ENCODE data around the gene SLC38A10. TPM values are rescaled to one million over a fixed set of nuclear protein-coding genes. Genes with fewer than 3 reads are reported as not detected.

SLC38A10 gene
- total RNA-seq, 6 donors from 2014 or later = 90.6 to 208 (median 110) TPM

DNA sequence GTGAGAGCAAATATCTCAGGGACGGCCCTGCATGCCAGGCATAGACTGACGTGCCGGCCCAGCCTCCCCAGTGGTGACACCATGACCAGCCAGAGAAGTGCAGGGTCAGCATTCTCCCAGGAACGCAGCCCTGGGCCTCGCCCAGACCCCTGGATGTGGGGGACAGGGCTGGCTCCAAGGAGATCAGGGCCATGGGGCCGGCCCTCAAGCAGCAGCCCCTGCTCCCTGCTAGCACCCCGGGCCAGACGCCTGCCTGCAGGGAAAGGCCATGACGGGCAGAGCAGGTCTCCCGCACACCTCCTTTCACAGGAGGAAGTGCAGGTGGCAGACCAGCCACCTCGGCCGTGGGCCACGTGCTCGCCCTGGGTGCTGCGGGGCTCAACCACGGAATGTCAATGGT lies 46.5 kb downstream of the SLC38A10 start:
- WGBS, 2 donors = 86 to 95% methylated on average over 7 to 16 of the region's 16 CpGs
- no peaks in the 10 kb centered on the region for H3K4me1 ChIP-seq
- H3K27me3 ChIP-seq = no peaks in the 10 kb centered on the region
- no peak overlapping the region for H3K27ac ChIP-seq
- DNase-seq (peak in 1 of 2 donors; percentile 73), ATAC-seq (ENCODE audit: low FRiP score in 2 of 2) (no peak)
- TF ChIP-seq, protein P1, sequence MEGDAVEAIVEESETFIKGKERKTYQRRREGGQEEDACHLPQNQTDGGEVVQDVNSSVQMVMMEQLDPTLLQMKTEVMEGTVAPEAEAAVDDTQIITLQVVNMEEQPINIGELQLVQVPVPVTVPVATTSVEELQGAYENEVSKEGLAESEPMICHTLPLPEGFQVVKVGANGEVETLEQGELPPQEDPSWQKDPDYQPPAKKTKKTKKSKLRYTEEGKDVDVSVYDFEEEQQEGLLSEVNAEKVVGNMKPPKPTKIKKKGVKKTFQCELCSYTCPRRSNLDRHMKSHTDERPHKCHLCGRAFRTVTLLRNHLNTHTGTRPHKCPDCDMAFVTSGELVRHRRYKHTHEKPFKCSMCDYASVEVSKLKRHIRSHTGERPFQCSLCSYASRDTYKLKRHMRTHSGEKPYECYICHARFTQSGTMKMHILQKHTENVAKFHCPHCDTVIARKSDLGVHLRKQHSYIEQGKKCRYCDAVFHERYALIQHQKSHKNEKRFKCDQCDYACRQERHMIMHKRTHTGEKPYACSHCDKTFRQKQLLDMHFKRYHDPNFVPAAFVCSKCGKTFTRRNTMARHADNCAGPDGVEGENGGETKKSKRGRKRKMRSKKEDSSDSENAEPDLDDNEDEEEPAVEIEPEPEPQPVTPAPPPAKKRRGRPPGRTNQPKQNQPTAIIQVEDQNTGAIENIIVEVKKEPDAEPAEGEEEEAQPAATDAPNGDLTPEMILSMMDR (IDR thresholded peaks at IDR 0.05) = no peak
- TF ChIP-seq EP300 (IDR thresholded peaks at IDR 0.05) (no peak), POLR2AphosphoS5 (IDR thresholded peaks at IDR 0.05) (no peak), POLR2A (IDR thresholded peaks at IDR 0.05) (no peak)
- no peak overlapping the region for H3K4me3 ChIP-seq
- H3K36me3 ChIP-seq = peaks cover 15 to 49% (median 32%) of the 10 kb centered on the region in 4 donors
- no peaks in the 10 kb centered on the region for H3K9me3 ChIP-seq

GRCh38 chr17:81247339-81247990 lies 47.6 kb downstream of the SLC38A10 start:
- ATAC-seq (ENCODE audit: low FRiP score in 2 of 2) (no peak), DNase-seq (no peak)
- TF ChIP-seq POLR2A (IDR thresholded peaks at IDR 0.05) (no peak), POLR2AphosphoS5 (IDR thresholded peaks at IDR 0.05) (no peak), EP300 (IDR thresholded peaks at IDR 0.05) (no peak)
- TF ChIP-seq, protein P1 (IDR thresholded peaks at IDR 0.05) = no peak
- 87 to 88% methylated on average over 15 of the region's 15 CpGs for WGBS, 2 donors
- Histone ChIP-seq H3K9me3 (no peaks in the 10 kb centered on the region), H3K36me3 (peaks cover 14 to 46% (median 29%) of the 10 kb centered on the region in 4 donors), H3K4me1 (no peaks in the 10 kb centered on the region), H3K4me3 (no peak overlapping the region), H3K27ac (no peak overlapping the region), H3K27me3 (no peaks in the 10 kb centered on the region)

DNA sequence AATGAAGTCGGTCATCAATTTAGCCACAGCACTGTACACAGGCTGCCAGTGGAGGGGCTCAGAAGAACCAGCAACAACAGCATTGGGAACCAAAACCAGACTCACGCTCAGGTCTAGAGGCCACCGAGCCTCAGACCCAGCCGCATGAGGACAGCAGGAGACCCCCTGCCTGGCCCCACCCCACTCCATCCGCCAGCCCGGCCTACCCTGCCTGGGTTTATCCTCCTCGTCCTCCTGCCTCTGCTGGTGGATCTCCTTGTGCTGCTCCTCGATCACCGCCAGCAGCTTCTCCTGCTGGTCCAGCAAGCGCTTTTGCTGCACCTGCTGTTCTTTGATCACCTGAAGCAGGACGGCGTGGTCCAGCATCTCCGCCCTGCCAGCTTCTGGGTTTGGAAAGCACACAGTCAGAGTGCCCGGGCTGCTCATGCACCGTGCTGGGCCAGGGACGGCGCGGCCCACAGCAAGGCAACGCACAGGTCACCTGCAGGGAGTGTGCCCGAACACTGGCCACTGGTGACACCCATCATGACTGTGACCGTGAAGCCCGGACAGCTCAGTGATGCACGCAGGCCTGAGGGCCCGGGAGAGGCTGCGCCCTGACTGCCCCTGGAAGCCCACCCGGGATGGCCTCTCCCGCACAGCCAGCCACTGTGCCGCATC lies 48.3 kb downstream of the SLC38A10 start:
- Histone ChIP-seq H3K4me3 (no peak overlapping the region), H3K9me3 (no peaks in the 10 kb centered on the region), H3K36me3 (peaks cover 7 to 39% (median 23%) of the 10 kb centered on the region in 4 donors), H3K27me3 (no peaks in the 10 kb centered on the region), H3K4me1 (peaks cover 0 to 5% (median 0%) of the 10 kb centered on the region in 4 donors), H3K27ac (no peak overlapping the region)
- ATAC-seq (ENCODE audit: low FRiP score in 2 of 2) = no peak
- 91 to 94% methylated on average over 22 to 23 of the region's 28 CpGs for WGBS, 2 donors
- DNase-seq = peak in 1 of 2 donors; percentile 79
- TF ChIP-seq EP300 (IDR thresholded peaks at IDR 0.05) (no peak), POLR2AphosphoS5 (IDR thresholded peaks at IDR 0.05) (no peak), POLR2A (IDR thresholded peaks at IDR 0.05) (no peak)
- TF ChIP-seq, protein P1 (IDR thresholded peaks at IDR 0.05) = no peak

GRCh38 chr17:81246343-81246670 lies 48.8 kb downstream of the SLC38A10 start:
- no peak for ATAC-seq (ENCODE audit: low FRiP score in 2 of 2)
- Histone ChIP-seq H3K4me3 (no peak overlapping the region), H3K9me3 (no peaks in the 10 kb centered on the region), H3K27ac (no peak overlapping the region), H3K27me3 (no peaks in the 10 kb centered on the region), H3K4me1 (peaks cover 0 to 10% (median 0%) of the 10 kb centered on the region in 4 donors), H3K36me3 (peaks cover 3 to 34% (median 19%) of the 10 kb centered on the region in 4 donors)
- peak in 1 of 2 donors; percentile 74 for DNase-seq
- WGBS, 2 donors = 97% methylated on average over 10 of the region's 10 CpGs; no CpG with 5 or more reads in 1 of the 2 donors
- TF ChIP-seq EP300 (IDR thresholded peaks at IDR 0.05) (no peak), POLR2AphosphoS5 (IDR thresholded peaks at IDR 0.05) (no peak), POLR2A (IDR thresholded peaks at IDR 0.05) (no peak)

DNA sequence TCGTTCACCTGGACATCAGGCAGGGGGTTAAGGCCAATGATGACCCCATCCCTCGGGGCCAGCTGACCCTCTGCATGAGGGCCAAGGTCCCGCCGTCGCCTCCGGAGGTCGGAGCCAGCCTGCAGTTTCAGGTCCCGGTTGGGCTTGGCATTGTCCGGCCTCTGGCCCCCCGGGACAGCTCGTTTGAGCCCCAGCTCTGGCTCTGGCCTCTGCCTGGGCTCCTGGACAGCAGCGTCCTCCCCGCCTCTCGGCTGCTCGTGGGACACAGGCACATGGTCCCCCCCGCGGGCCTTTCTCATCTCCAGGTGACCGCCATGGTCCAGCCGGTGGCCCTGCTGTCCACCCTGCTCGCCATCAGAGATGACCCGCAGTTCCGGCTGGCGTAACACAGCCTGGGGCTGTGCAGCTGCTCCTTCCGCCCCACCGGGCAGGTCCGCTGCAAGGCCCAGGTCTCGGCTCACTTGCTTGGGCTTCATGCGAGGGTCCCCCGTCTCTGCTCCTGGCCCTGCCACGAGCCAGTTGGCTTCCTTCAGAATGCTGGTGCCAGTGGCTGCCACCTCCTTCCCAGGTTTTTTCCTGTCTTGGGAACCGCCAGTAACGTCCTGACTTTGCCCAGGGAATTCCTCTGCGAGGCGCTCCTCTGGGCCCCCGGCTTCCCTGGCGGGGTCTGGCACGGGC lies 49.3 kb downstream of the SLC38A10 start:
- ATAC-seq (ENCODE audit: low FRiP score in 2 of 2) = no peak
- TF ChIP-seq EP300 (IDR thresholded peaks at IDR 0.05) (no peak), POLR2A (IDR thresholded peaks at IDR 0.05) (no peak), POLR2AphosphoS5 (IDR thresholded peaks at IDR 0.05) (no peak)
- TF ChIP-seq, protein P1 (IDR thresholded peaks at IDR 0.05) = no peak
- peak in 1 of 2 donors; percentile 75 for DNase-seq
- WGBS, 2 donors = 91 to 94% methylated on average over 21 to 32 of the region's 37 CpGs
- Histone ChIP-seq H3K27ac (no peak overlapping the region), H3K27me3 (no peaks in the 10 kb centered on the region), H3K4me1 (peaks cover 0 to 12% (median 0%) of the 10 kb centered on the region in 4 donors), H3K4me3 (no peak overlapping the region), H3K36me3 (peaks cover 0 to 29% (median 14%) of the 10 kb centered on the region in 4 donors), H3K9me3 (no peaks in the 10 kb centered on the region)
